HG03139 (cell line): ENCODE measurements around the gene ADGRG1.

Experiments
- ATAC-seq: cut with Tn5 transposase; IDR thresholded peaks from one replicate; pipeline ENCODE4 v1.9.1; 2021; ENCODE audit not compliant: unreplicated experiment

The ADGRG1 gene

DNA sequence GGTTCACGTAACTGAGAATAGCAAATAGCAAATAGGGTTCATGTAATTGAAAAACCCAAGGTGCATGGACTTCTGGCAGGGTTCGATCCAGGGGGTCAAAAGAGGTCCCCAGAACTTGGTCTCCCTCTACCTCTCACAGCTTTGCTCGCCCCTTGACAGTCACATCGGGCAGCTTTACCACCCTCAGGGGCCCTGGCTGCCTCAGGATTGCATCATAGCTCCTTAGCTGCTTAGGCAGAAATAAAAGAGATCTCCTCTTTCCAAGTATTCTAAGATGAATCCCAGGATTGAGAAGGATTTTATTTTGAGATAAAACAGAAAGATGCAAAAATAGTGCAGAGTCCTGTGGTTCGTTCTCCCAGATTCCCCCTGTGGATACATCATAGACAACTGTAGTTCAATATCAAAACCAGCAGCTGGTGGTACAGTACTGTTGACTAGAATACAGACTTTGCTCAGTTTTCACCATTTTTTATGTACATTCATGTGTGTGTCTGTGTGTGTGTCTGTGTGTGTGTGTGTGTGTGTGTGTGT lies 52.5 kb downstream of the ADGRG1 start:
- no peak for ATAC-seq

DNA sequence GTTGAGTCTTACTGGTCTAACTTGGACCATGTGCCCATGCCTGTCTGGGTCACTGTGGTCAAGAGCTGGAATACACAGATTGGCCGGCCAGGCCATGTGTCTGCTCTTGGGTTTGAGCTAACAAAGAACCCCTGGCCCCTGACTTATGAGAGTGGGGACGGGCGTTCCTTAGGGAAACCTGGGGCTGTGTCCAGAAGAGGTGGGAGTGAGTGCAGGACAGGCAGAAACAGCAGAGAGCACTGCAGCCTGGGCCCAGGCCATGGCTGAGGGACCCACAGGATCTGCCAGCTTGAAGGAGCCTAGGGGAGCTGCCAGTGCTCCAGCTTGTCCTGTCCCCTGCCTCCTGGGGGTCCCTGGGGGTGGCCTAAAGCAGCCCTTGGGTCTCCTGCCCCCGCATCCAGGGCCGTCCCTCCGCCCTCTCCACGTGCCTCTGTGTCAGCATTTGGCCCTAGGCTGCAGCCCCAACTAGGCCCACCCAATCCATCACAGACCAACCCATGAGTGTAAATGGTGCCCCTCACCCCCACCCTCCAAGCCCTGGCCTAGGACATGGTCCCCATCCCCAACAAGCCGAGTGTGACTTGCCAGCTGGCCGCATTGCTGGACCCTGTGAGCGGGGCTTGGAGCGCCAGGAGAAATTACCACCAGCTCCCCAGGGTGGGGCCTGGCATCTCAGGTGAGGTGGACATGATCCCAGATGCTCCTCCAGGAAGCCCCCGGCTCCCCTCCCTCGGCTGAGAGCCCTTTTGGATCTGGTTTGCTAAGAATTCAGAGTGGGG lies 53.7 kb downstream of the ADGRG1 start:
- ATAC-seq, result no peak

DNA sequence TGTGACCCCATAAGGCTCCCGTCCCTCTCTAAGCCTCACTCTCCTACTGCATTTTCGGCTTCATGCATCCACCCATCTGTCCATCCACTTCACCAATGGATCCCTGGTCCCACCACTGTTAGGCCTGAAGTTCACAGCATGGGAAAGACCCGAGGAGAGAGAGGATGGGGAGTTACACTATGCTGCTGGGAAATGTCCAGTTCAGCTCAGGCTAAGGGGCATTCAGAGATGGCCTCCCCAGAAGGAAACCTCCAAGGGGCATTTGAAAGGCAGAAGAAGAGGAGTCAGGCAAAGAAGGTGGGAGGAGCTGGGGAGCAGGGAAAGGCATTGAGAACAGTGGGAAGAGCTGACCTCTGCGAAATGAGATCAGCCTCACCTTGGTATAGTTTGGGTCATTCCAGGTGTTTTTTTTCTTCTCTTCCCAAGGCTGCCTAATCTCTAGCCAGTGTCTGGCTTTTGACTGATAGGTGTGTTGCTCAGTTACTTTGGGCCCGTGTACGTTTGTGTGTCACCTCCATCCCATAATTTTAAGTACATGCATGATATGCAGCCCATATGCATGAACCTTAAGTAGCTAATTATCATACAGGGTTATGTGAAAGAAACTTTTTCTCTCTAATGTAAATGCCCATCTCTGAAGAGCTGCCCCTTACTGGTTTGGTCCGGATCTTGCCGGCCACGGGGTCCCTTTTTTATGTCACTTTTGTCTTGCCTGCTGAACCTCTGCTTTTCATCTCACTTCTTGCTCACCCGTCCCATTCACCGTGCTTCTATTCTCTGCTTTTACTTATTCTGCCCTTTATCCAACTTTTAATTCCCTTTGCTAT lies 54.6 kb downstream of the ADGRG1 start:
- ATAC-seq, result no peak

DNA sequence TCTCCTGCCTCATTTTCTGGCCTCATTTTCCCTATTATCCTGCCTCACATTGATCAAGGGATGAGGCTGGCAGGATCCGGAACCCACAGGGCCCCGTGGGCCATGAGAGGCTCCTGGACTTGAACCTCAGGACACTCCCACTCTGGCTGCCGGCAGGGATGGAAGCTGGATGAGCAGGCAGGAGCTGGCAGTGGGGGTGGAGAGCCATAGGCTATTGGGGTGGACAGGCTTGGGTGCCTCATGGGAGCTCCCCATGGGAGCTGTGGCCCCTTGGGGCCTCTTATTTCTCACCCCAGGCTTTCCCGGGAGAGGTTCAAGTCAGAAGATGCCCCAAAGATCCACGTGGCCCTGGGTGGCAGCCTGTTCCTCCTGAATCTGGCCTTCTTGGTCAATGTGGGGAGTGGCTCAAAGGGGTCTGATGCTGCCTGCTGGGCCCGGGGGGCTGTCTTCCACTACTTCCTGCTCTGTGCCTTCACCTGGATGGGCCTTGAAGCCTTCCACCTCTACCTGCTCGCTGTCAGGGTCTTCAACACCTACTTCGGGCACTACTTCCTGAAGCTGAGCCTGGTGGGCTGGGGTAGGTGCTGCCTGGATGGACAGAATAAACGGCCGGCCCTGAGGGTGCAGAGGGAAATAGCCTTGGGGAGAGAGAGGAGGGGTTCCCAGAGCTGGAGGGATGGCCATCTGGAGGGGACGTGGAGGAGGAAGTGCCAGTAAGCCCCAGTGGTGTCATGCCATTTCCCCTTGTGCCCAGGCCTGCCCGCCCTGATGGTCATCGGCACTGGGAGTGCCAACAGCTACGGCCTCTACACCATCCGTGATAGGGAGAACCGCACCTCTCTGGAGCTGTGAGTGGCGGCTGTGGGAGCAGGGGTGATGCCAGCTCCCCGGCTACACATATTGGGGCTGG lies 55.5 kb downstream of the ADGRG1 start:
- no peak for ATAC-seq

DNA sequence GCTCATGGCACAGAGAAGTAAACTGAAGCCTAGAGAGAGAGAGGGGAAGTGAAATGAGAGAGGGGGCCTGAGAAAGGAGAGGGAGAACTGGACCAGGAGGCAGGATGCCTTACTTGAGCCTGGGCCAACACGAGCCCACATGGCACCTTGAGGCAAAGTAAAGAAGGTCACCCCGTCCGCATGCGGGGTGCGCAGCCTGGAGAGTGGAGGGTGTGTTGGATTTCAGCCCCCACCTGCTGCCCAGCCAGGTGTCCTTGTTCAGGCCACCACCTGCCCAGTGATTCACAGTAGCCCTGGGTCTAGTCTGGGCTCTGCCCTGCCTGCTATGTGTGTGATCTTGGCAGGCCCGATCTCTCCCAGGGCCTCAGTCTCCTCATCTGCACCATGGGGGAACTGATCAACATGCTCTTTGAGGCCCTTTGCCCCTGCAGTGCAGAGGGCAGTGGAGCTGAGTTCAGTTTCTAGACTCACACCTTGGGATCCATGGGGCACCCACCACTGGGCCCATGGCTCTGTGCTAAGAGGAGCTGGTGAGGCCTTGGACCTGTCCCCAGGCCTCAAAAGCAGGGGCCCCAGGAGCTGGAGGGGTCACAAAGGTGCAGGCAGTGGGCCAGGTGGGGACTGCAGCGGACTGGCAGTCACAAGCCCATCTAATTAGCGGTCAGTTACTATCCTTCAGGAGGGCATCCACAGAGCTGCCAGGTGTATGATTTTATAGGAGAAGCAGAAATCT lies 56.4 kb downstream of the ADGRG1 start:
- no peak for ATAC-seq

DNA sequence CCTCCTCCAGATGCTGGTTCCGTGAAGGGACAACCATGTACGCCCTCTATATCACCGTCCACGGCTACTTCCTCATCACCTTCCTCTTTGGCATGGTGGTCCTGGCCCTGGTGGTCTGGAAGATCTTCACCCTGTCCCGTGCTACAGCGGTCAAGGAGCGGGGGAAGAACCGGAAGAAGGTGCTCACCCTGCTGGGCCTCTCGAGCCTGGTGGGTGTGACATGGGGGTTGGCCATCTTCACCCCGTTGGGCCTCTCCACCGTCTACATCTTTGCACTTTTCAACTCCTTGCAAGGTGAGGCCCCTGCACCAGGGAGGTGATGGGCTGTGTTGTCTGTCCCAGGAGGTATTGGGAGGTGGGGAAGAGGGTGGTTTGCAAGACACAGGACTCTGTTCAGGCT lies 57.2 kb downstream of the ADGRG1 start:
- no peak for ATAC-seq

DNA sequence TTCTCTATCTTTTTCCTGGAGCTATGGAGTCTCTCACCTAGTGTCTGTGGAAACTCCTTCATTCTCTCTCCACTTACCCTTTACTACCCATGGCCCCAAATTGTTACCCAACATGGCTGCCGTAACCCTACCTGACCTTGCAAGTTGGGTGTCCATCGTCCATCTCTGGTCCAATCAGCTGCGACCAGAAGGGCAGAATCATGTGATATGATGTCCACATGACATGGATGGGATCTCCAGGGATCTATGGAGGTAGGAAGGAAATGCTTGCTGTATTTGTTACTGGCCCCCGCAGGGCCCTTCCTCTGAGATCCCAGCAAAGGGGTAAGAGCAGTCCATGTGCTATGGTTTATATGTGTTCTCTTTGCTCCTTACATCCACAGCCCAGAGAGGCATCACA lies 58.1 kb downstream of the ADGRG1 start:
- no peak for ATAC-seq

DNA sequence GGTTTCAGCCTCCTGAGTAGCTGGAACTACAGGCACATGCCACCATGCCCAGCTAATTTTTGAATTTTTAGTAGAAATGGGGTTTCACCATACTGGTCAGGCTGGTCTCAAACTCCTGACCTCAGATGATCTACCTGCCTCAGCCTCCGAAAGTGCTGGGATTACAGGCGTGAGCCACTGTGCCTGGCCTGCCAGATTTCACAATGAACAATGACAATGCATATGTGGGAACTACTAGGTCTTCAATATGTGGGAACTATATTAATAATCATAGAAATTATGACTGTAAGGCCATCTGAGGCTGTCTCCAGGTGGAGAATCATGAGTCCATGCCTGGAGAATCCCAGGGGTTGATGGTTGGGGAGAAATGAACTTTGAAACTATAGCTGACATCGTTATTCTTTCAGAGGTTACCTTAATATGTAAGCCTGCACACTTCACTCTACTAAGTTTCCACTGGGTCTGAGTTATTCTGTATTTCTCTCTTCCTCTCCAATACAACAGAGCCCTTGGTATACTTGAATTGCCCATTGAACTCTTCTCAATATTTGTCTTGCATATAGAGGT lies 59.0 kb downstream of the ADGRG1 start:
- no peak for ATAC-seq

DNA sequence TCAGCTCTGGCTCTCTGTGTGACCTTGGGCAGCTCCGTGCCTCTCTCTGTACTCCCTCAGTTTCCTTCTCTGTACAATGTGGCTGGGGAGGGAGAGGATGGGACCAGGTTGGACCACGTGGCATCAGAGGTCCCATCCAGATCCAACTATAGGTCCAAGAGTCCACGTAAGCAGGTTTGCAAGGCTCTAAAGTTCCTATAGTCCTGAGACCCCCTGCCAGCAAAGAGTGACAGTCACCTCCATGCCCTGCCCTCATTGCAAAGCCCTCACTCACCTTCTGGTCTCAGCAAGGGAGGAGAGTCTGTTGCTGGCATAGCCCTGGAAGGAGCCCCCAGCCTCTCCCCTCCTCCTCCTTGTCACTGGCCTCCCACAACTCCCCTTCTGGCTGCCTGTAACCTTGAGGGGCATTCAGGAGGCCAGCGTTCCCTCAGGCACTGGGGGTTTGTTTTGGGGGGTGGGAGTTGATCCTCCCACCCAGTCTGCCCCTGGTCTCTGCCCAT lies 60.1 kb downstream of the ADGRG1 start:
- no peak for ATAC-seq

DNA sequence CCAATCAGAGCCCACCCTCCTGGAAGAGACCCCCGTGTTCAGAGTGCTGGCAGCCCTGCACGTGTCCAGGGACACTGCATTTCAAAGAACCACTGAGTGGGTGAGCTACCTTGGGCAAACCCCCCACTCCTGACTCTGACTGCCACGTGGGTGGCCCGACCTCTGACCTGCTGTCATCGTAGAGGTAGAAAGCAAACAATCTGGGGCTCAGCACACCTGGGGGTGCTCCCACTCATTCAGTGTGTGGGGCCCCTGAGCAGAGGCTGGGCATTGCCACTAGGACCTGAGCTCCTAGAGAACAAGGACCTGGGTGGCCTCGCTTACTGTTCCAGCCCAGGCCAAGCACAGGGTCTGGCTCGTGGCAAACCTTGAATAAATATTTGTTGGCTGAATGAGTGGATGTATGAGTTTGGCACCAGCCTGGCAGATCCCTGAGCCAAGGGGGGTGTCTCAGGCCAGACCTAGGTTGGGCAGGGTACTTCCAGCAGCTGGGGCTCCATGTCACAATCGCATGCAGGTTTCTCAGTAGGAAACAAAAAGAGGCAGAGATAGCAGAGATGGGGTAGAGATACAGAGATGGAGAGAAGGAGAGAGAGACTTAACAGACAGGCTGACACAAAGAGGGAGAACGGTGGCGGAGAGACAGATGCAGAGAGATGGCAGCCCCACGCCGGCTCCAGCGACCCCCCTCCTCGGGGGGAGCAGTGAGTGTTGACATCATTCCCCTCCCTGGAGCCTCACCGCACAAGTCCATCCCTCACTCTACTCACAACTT lies 60.7 kb downstream of the ADGRG1 start:
- no peak for ATAC-seq

DNA sequence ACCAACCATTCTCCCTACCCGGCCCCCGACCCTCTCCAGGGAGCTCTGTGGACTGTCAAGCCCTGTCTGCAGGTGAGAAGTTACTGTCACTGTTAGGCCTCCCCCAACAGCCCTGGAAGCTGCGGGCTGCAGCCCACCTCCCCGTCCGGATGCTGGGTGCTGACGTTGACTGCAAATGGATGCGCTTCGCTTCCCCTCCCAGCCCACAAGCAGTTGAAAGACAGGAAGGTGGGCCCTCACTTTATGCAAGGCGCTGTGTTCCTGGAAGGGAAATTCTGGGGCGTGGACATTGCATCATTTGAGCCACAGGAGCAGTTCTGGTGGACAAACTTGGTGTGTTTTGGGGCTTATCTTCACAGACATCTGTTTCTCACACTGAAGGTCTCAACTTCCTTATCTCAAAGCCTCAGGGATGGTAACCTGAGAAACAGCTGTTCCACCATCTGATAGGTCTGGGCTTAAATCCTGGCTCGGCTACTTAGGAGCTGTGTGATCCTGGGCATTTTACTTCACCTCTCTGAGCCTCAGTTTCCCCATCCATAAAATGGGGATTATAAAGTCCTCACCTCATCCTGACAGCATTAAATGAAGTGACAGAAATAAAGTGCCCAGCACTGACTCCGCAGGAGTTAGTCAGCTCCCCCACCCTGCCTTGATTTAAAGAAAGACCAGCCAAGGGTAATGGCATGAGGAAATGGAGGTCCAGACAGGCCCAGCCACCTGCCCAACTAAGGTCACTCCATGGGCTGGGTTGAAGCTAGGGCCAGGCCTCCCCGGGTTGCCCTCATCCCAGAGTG lies 61.5 kb downstream of the ADGRG1 start:
- ATAC-seq, result no peak

DNA sequence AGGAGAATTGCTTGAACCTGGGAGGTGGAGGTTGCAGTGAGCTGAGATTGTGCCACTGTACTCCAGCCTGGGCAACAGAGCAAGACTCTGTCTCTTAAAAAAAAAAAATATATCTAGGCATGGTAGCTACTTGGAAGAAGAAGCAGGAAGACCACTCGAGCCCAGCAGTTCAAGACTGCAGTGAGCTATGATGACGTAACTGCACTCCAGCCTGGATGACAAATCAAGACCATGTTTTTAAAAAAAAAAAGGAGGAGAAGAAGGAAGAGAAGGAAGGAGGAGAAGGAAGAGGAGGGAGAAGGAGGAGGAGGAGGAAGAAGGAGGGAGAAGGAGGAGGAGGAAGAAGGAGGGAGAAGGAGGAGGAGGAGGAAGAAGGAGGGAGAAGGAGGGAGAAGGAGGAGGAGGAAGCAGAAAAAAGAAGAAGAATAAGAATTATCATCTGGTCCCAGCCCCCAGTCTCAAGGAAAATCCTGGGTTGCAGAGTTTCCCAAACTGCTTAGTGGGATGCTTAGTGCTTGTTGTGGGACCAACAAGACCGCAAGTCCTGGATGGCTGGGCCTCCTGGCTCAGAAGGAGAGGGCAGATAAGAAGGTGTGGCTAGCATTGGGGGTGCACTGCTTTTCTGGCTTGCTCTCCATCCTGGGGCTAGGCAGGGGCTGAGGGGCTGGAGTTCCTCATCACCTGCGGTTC lies 62.5 kb downstream of the ADGRG1 start:
- ATAC-seq, result no peak

DNA sequence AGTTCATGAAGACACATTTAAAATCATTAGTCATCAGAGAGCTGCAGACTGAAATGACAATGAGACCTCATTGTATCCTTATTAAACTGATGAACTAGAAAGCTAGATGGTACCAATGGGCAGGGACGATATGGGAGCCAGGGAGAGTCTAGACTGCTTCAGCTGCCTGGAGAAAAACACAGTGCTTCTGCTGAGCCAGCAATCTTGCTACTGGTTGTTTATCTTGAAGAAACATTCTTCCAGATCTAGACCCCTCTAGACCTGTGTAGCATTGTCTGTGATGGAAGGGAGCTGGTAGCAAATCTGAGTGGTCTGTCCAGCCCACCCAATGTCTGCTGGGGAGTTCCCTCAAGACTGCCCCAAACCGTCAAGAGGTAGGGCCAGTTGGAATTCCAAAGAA lies 64.2 kb downstream of the ADGRG1 start:
- no peak for ATAC-seq

DNA sequence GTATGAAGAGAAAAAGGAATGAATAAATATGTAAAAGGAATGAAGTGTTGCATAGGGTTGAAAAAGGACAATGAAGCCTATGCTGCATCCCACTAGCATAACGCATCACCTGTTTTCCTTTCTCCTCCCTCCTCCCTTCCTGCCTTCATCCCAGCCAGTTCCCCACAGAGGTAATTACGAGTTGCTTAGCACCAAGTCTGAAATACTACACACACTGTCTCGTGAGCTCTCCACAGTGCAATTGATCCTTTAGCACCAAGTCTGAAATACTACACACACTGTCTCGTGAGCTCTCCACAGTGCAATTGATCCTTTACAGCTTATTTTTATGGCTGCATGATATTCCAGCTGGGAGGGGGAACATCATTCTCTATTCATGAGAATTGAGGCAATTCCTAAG lies 65.1 kb downstream of the ADGRG1 start:
- ATAC-seq, result no peak

DNA sequence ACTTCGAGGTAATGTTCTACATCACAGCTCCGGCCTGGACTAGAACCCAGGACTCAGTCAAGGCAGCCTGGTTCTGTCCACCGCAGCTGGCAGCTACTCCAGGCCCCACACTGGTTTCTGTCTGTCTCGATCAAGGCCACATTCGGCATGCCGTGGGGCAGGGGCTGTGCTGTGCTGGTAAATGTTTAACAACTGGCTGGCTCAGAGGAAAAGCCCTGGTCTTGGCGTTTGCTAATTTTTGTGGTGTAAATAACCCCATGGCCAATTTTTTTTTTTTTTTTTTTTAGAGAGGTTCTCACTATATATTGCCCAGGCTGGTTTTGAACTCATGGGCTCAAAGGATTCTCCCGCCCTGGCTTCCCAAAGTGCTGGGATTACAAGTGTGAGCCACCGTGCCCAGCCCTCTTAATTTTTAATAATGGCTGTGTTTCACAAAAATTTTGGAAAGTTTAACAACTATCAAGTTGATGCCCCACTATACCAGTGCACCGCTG lies 65.8 kb downstream of the ADGRG1 start:
- no peak for ATAC-seq

DNA sequence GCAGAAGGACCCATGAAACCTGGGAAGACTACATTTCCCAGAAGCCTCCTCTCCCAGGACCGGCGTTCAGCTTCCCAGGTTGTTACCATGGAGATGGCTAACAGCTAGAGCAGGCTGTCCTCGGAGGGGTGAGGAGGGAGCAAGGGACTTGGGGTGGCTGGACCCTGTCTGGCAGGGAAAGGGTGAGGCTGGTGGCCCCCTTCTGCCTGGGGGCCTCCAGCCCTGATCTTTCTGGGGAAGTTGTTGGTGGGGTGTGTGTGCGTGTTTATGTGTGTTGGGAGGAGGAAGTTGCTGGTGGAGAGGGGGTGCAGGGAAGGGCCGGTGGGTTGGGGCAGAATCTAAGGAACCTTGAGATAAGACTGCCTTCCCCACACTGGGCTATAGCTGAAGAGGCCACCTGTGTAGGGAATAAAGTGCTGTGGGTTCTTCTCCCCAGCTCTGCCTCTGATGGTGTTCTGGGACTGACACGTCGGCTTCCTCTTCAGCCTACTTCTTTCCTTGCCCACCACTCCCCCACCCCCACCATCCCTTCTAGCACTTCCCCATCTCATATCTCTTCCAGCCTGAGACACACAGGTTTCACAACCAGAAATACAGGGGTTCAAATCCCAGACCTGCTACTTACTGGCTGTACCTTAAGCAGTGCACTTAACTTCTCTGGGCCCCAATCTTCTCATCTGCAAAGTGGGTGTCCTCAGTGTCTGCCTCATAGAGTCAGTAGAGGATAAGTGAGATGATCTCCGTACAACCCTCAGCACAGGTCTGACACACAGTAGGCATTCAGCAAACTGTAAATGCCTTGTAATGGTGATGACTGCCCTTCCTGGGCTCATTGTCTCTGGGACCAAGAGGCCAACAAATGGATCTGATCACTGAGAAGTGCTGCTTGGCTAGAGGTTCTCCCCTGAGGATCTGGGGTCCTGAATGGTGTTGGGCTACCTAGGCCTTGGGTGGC lies 66.6 kb downstream of the ADGRG1 start, which contains the start of gene DRC7:
TSS of gene DRC7 (plus strand) at position 82 of the 955 bp plus-strand sequence. CDS start 3,144 bp downstream, outside the sequence.
- ATAC-seq, result no peak
